ENCODE data around the gene PNPO.

DNA sequence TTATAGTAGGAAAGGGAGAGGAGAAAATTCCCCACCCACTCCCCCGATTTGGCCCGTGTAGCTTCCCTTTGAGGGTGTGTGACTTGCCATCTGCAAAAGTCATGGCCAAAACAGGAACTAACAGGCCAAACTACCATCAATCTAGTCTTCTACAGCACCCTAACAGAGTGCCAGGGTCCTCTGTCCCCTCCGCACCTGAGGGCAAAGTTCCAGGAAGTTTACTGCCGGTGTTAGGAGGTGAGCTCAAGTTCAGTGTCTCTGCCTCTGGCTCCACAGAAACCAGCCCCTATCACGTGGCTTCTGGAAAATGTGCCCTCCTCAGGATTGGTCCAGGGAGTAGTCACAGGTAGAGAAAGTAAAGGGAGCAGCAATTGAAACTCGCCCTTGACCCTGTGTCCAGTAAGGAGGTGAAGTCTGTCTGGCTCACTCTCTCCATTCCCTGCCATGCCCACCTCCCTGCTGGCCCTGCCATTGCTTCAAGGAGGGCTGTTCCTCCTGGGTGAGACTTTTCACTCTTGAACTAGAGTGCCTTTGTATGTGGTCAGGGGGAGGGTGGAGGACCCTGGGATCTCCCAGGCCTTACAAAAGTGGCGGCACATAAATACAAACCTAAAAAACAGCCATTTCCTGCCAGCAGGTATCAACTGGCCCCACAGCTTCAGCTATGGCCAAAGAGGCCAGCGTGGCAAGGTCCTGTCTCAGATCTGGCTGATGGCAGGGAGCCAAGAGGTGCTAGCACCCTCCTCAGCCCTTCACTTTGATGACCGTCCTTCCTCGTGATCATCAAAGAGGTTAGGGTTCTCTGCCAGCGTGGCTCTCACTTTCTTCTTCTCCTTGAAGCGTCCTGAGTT, 11.0 kb downstream of the PNPO start:
- TF ChIP-seq, protein P1, sequence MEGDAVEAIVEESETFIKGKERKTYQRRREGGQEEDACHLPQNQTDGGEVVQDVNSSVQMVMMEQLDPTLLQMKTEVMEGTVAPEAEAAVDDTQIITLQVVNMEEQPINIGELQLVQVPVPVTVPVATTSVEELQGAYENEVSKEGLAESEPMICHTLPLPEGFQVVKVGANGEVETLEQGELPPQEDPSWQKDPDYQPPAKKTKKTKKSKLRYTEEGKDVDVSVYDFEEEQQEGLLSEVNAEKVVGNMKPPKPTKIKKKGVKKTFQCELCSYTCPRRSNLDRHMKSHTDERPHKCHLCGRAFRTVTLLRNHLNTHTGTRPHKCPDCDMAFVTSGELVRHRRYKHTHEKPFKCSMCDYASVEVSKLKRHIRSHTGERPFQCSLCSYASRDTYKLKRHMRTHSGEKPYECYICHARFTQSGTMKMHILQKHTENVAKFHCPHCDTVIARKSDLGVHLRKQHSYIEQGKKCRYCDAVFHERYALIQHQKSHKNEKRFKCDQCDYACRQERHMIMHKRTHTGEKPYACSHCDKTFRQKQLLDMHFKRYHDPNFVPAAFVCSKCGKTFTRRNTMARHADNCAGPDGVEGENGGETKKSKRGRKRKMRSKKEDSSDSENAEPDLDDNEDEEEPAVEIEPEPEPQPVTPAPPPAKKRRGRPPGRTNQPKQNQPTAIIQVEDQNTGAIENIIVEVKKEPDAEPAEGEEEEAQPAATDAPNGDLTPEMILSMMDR (IDR thresholded peaks at IDR 0.05), result no peak
- TF ChIP-seq POLR2A (IDR thresholded peaks at IDR 0.05), result no peak
- no peak for TF ChIP-seq EP300 (IDR thresholded peaks at IDR 0.05)

Data from sigmoid colon (tissue), 4 donors.